Neural progenitor cell (in vitro differentiated cells): Measurements from ENCODE around the gene POSTN. TPM values are rescaled to one million over a fixed set of nuclear protein-coding genes. Genes with fewer than 3 reads are reported as not detected.
"Not testable (repeated sequence)": the region's sequence is repeated elsewhere in the genome, so short reads cannot be mapped to it uniquely, and the experiment has no call there.

Source experiments
- DNase-seq: peaks from one replicate; pipeline ENCODE4 v3.0.0-alpha.2; 2016; ENCODE audit warnings: low spot score
- H2AFZ ChIP-seq: fragments of 200-600 bp; sonication (generic); replicated peaks from 2 replicates; pipeline ENCODE4 v1.6.1; 2016; ENCODE audit warnings: antibody characterized with exemption
- H3F3A ChIP-seq: fragments of 200-600 bp; sonication (generic); 2 replicates; pipeline ENCODE4 v1.6.1; 2016; ENCODE audit warnings: antibody characterized with exemption, low read depth
- H3K27ac ChIP-seq: fragments of 200-600 bp; sonication (generic); 2 replicates; pipeline ENCODE4 v1.5.1; 2016; ENCODE audit warnings: mild to moderate bottlenecking
- H3K27me3 ChIP-seq: fragments of 200-600 bp; sonication (generic); 2 replicates; pipeline ENCODE4 v1.6.1; 2016; ENCODE audit warnings: mild to moderate bottlenecking, moderate library complexity
- H3K36me3 ChIP-seq: fragments of 200-600 bp; sonication (generic); 2 replicates; pipeline ENCODE4 v1.5.1; 2016
- H3K4me1 ChIP-seq: fragments of 200-600 bp; sonication (generic); 2 replicates; pipeline ENCODE4 v1.6.1; 2016; ENCODE audit warnings: mixed run types
- H3K4me2 ChIP-seq: fragments of 200-600 bp; sonication (generic); 2 replicates; pipeline ENCODE4 v1.6.1; 2016
- H3K4me3 ChIP-seq: fragments of 200-600 bp; sonication (generic); 2 replicates; pipeline ENCODE4 v1.5.1; 2016
- H3K79me2 ChIP-seq: fragments of 200-600 bp; sonication (generic); 2 replicates; pipeline ENCODE4 v1.6.1; 2016; ENCODE audit warnings: low read depth
- H3K9ac ChIP-seq: fragments of 200-600 bp; sonication (generic); 2 replicates; pipeline ENCODE4 v1.6.1; 2016
- H3K9me3 ChIP-seq: fragments of 200-600 bp; sonication (generic); 2 replicates; pipeline ENCODE4 v1.5.1; 2016; ENCODE audit warnings: low read depth
- H4K20me1 ChIP-seq: fragments of 200-600 bp; sonication (generic); 2 replicates; pipeline ENCODE4 v1.6.1; 2016; ENCODE audit warnings: low read depth
- H3K27ac Mint-ChIP-seq: 3 replicates; pipeline ENCODE4 v1.8.0; 2021; ENCODE audit warnings: mixed read lengths
- H3K27me3 Mint-ChIP-seq: 2 replicates; pipeline ENCODE4 v1.8.0; 2022; ENCODE audit warnings: low read depth, mild to moderate bottlenecking, inconsistent platforms, moderate library complexity, mixed read lengths; ENCODE audit not compliant: insufficient read depth
- H3K36me3 Mint-ChIP-seq: 3 replicates; pipeline ENCODE4 v1.8.0; 2021; ENCODE audit warnings: mixed read lengths
- H3K4me1 Mint-ChIP-seq: 3 replicates; pipeline ENCODE4 v1.8.0; 2021; ENCODE audit warnings: mixed read lengths
- H3K4me3 Mint-ChIP-seq: 3 replicates; pipeline ENCODE4 v1.8.0; 2021; ENCODE audit warnings: mild to moderate bottlenecking, moderate library complexity, mixed read lengths
- H3K9me3 Mint-ChIP-seq: 3 replicates; pipeline ENCODE4 v1.8.0; 2020; ENCODE audit warnings: mixed read lengths
- EZH2 ChIP-seq: fragments of 200-600 bp; sonication (generic); IDR thresholded peaks from 2 replicates; pipeline ENCODE4 v1.6.1; 2017; ENCODE audit warnings: antibody characterized with exemption, mild to moderate bottlenecking, moderate library complexity
- EZH2phosphoT487 ChIP-seq: fragments of 200-600 bp; sonication (generic); IDR thresholded peaks from 2 replicates; pipeline ENCODE4 v1.6.1; 2017; ENCODE audit warnings: antibody characterized with exemption
- total RNA-seq: library from RNA; depleted of rRNA; stranded (reverse); fragments of >200 nt; gene quantifications from 2 replicates; pipeline ENCODE4 v1.2.3, GENCODE V29; 2015; ENCODE audit warnings: low replicate concordance
- TF ChIP-seq, protein P1 (sequence below): fragments of 200-600 bp; sonication (generic); IDR thresholded peaks from 2 replicates; pipeline ENCODE4 v1.5.1; 2017; ENCODE audit warnings: antibody characterized with exemption, mild to moderate bottlenecking

POSTN gene
- total RNA-seq, 1 donor from 2014 or later = not detected

DNA sequence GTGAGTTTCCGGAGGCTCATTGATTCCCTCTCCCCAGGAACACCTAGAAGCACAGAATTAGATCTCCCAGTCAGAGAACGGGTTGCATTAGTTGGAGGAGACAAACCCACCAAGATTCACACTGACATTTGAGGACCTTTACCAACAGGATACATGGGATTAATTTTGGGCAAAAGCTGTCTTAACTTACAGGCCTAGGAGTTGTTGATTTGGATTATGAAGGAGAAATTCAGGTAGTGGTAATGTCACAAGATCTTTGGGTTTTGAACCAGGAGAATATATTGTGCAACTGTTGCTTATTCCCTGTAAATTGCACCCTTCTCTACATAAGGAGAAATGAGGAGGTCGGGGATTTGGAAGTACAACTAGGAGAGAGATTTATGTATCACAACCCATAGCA, 38.0 kb downstream of the POSTN start:
- Histone ChIP-seq H3K4me1 (no peaks in the 10 kb centered on the region), H4K20me1 (no peaks in the 10 kb centered on the region), H3K9ac (no peak overlapping the region), H3K27ac (no peak overlapping the region), H2AFZ (no peak overlapping the region), H3K27me3 (no peaks in the 10 kb centered on the region), H3K4me3 (no peak overlapping the region), H3K4me2 (no peak overlapping the region), H3K79me2 (no peaks in the 10 kb centered on the region), H3F3A (no peaks in the 10 kb centered on the region), H3K9me3 (peaks cover 4% of the 10 kb centered on the region), H3K36me3 (no peaks in the 10 kb centered on the region)
- Mint-ChIP-seq H3K27ac (no peak overlapping the region), H3K9me3 (peaks cover 5% of the 10 kb centered on the region), H3K36me3 (no peaks in the 10 kb centered on the region), H3K27me3 (peaks cover 8% of the 10 kb centered on the region), H3K4me1 (no peaks in the 10 kb centered on the region), H3K4me3 (no peak overlapping the region)
- no peak for DNase-seq
- TF ChIP-seq, protein P1, sequence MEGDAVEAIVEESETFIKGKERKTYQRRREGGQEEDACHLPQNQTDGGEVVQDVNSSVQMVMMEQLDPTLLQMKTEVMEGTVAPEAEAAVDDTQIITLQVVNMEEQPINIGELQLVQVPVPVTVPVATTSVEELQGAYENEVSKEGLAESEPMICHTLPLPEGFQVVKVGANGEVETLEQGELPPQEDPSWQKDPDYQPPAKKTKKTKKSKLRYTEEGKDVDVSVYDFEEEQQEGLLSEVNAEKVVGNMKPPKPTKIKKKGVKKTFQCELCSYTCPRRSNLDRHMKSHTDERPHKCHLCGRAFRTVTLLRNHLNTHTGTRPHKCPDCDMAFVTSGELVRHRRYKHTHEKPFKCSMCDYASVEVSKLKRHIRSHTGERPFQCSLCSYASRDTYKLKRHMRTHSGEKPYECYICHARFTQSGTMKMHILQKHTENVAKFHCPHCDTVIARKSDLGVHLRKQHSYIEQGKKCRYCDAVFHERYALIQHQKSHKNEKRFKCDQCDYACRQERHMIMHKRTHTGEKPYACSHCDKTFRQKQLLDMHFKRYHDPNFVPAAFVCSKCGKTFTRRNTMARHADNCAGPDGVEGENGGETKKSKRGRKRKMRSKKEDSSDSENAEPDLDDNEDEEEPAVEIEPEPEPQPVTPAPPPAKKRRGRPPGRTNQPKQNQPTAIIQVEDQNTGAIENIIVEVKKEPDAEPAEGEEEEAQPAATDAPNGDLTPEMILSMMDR = no peak
- TF ChIP-seq EZH2 = no peak

DNA sequence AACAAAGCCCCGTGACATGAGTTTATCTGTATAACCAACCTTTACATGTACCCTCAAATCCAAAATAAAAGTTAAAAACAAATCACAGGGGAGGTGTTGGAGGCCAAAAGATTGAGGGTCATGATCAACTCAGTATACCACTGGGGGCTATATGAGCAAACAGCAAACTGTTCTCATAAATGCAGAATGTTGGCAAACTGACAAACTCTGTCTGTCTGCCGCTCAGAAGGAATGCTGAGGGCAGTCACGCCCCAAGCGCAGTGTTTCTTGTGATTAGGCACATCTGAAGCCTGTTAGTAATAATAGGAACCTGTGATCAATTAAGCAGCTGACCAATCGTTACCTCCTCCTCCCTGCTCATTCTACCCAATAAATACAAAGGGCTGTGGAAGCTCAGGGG, 39.8 kb downstream of the POSTN start:
- H3K27ac ChIP-seq, H3K36me3 Mint-ChIP-seq, H3K9me3 ChIP-seq, DNase-seq, H3K4me1 Mint-ChIP-seq, H4K20me1 ChIP-seq, H3K4me3 Mint-ChIP-seq, H3K27me3 ChIP-seq, H3K4me3 ChIP-seq, H3K27me3 Mint-ChIP-seq, H3K27ac Mint-ChIP-seq, H3K4me2 ChIP-seq, H3K4me1 ChIP-seq, H3F3A ChIP-seq, H3K36me3 ChIP-seq, H3K9ac ChIP-seq, H3K79me2 ChIP-seq, H3K9me3 Mint-ChIP-seq, H2AFZ ChIP-seq: not testable (repeated sequence)

DNA sequence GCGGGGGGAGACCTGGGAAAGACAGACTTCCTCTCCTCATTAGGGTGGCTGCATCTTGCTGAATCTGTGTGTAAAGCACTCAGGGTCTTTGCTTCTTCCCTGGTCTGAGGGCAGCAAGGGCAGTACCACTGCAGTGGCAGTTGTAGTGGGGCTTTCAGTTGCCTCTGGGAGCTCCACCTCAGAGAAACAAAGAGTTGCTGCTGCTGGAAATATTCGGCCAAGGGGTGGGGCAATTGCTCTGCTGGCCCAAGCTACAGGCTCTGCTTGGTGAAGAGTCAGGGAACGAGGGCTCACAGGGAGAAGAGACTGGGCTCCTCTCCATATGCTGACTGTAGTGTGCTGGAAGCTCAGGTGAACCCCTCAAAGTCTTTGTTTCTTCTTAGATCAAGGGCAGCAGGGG, 52.5 kb downstream of the POSTN start:
- Histone ChIP-seq H3F3A (no peaks in the 10 kb centered on the region), H4K20me1 (no peaks in the 10 kb centered on the region), H3K9ac (no peak overlapping the region), H3K4me3 (no peak overlapping the region), H3K36me3 (no peaks in the 10 kb centered on the region), H3K9me3 (no peaks in the 10 kb centered on the region), H3K4me1 (no peaks in the 10 kb centered on the region), H3K4me2 (no peak overlapping the region), H3K79me2 (no peaks in the 10 kb centered on the region), H3K27ac (no peak overlapping the region), H3K27me3 (no peaks in the 10 kb centered on the region), H2AFZ (peak overlapping the region; percentile 68)
- H3K27me3 Mint-ChIP-seq = no peaks in the 10 kb centered on the region
- no peaks in the 10 kb centered on the region for H3K4me1 Mint-ChIP-seq
- no peak for TF ChIP-seq EZH2phosphoT487
- TF ChIP-seq EZH2 = no peak
- TF ChIP-seq, protein P1 = no peak
- no peak for DNase-seq
- H3K9me3 Mint-ChIP-seq = peaks cover 9% of the 10 kb centered on the region
- no peaks in the 10 kb centered on the region for H3K36me3 Mint-ChIP-seq
- no peak overlapping the region for H3K27ac Mint-ChIP-seq
- no peak overlapping the region for H3K4me3 Mint-ChIP-seq

DNA sequence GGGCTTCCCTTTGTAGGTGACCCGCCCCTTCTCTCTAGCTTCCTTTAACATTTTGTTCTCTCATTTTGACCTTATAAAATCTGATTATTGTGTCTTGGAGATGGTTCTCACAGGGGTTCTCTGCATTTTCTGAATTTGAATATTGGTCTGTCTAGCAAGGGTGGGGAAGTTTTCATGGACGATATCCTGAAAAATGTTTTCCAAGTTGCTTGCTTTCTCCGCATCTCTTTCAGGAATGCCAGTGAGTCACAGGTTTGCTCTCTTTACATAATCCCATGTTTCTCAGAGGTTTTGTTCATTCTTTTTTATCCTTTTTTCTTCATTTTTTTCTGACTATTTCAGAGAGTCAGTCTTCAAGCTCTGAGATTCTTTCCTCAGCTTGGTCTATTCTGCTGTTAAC, 53.6 kb downstream of the POSTN start:
- DNase-seq = no peak
- Histone ChIP-seq H3K27ac (no peak overlapping the region), H2AFZ (no peak overlapping the region), H4K20me1 (no peaks in the 10 kb centered on the region), H3K9ac (no peak overlapping the region), H3K4me1 (no peaks in the 10 kb centered on the region), H3K36me3 (no peaks in the 10 kb centered on the region), H3K27me3 (no peaks in the 10 kb centered on the region), H3F3A (no peaks in the 10 kb centered on the region), H3K4me2 (no peak overlapping the region), H3K9me3 (no peaks in the 10 kb centered on the region), H3K4me3 (no peak overlapping the region), H3K79me2 (no peaks in the 10 kb centered on the region)
- Mint-ChIP-seq H3K4me1 (no peaks in the 10 kb centered on the region), H3K27ac (no peak overlapping the region), H3K36me3 (no peaks in the 10 kb centered on the region), H3K4me3 (no peak overlapping the region), H3K9me3 (peaks cover 5% of the 10 kb centered on the region), H3K27me3 (no peaks in the 10 kb centered on the region)
- TF ChIP-seq EZH2 (no peak), EZH2phosphoT487 (no peak)
- TF ChIP-seq, protein P1 = no peak
